AG10803 (cell line): ENCODE measurements around the gene AHDC1.

Source experiments
- DNase-seq: peaks from one replicate; pipeline ENCODE4 v3.0.0; 2010; ENCODE audit warnings: low read depth
- H3K4me3 ChIP-seq: 2 replicates; pipeline ENCODE4 v1.5.1; 2011; ENCODE audit warnings: mild to moderate bottlenecking, low read length, control low read depth
- CTCF ChIP-seq: conservative IDR thresholded peaks from 2 replicates; pipeline ENCODE4 v1.5.1; 2011; ENCODE audit warnings: mild to moderate bottlenecking, low read length, control low read depth, inconsistent platforms

The AHDC1 gene

GRCh38 chr1:27609210-27609555 is 5.2 kb upstream of the AHDC1 start:
- no peak for TF ChIP-seq CTCF
- H3K4me3 ChIP-seq = no peak overlapping the region
- DNase-seq = no peak

- no peak for TF ChIP-seq CTCF
- DNase-seq = no peak
- no peak overlapping the region for H3K4me3 ChIP-seq
These were observed 3.4 kb upstream of the AHDC1 start for GRCh38 chr1:27607239-27607804.

GRCh38 chr1:27606708-27607238 is 2.8 kb upstream of the AHDC1 start:
- no peak overlapping the region for H3K4me3 ChIP-seq
- no peak for DNase-seq
- TF ChIP-seq CTCF = no peak

- peak; percentile 85 for TF ChIP-seq CTCF
- H3K4me3 ChIP-seq = no peak overlapping the region
- peak; percentile 50 for DNase-seq
These were observed 2.1 kb upstream of the AHDC1 start for GRCh38 chr1:27605796-27606707.

GRCh38 chr1:27605300-27605766 is 1.4 kb upstream of the AHDC1 start:
- no peak overlapping the region for H3K4me3 ChIP-seq
- DNase-seq = no peak
- no peak for TF ChIP-seq CTCF

GRCh38 chr1:27604579-27605299 is 795 bp upstream of the AHDC1 start:
- peak overlapping the region; percentile 68 for H3K4me3 ChIP-seq
- no peak for TF ChIP-seq CTCF
- no peak for DNase-seq
